Endodermal cell (in vitro differentiated cells): Measurements from ENCODE around the gene LMBR1. TPM values are rescaled to one million over a fixed set of nuclear protein-coding genes. Genes with fewer than 3 reads are reported as not detected.
"Not testable (repeated sequence)": the region's sequence is repeated elsewhere in the genome, so short reads cannot be mapped to it uniquely, and the experiment has no call there.

Experiments
- DNase-seq: peaks from one replicate; pipeline ENCODE4 v3.0.0-alpha.2; 2017
- H3K27ac ChIP-seq: 2 replicates; pipeline ENCODE4 v1.5.1; 2013; ENCODE audit warnings: mild to moderate bottlenecking, low read depth, low read length, moderate library complexity
- H3K27me3 ChIP-seq: 2 replicates; pipeline ENCODE4 v1.6.1; 2013; ENCODE audit warnings: mild to moderate bottlenecking, low read length, moderate library complexity; ENCODE audit not compliant: insufficient read depth, control insufficient read depth, poor library complexity, severe bottlenecking
- H3K36me3 ChIP-seq: 2 replicates; pipeline ENCODE4 v1.7.0; 2013; ENCODE audit warnings: mild to moderate bottlenecking, low read length, moderate library complexity; ENCODE audit not compliant: control insufficient read depth, insufficient read depth
- H3K4me1 ChIP-seq: one replicate; pipeline ENCODE4 v1.7.0; 2013; ENCODE audit warnings: low read length; ENCODE audit not compliant: control insufficient read depth, insufficient read depth
- H3K4me3 ChIP-seq: 2 replicates; pipeline ENCODE4 v1.5.1; 2013; ENCODE audit warnings: mild to moderate bottlenecking, low read length, moderate library complexity
- H3K9ac ChIP-seq: 2 replicates; pipeline ENCODE4 v1.6.1; 2013; ENCODE audit warnings: mild to moderate bottlenecking, low read length, moderate library complexity; ENCODE audit not compliant: poor library complexity, severe bottlenecking; ENCODE audit errors: extremely low read depth
- H3K9me3 ChIP-seq: 2 replicates; pipeline ENCODE4 v1.6.1; 2013; ENCODE audit warnings: mild to moderate bottlenecking, low read length, moderate library complexity; ENCODE audit not compliant: control insufficient read depth
- H3K27ac Mint-ChIP-seq: 2 replicates; pipeline ENCODE4 v1.8.0; 2020; ENCODE audit warnings: mixed read lengths
- H3K27me3 Mint-ChIP-seq: 2 replicates; pipeline ENCODE4 v1.8.0; 2021; ENCODE audit warnings: mild to moderate bottlenecking, mixed read lengths; ENCODE audit not compliant: insufficient read depth
- H3K36me3 Mint-ChIP-seq: 2 replicates; pipeline ENCODE4 v1.8.0; 2020; ENCODE audit warnings: low read depth, mixed read lengths
- H3K4me1 Mint-ChIP-seq: 2 replicates; pipeline ENCODE4 v1.8.0; 2020; ENCODE audit warnings: mixed read lengths
- H3K4me3 Mint-ChIP-seq: 2 replicates; pipeline ENCODE4 v1.8.0; 2020; ENCODE audit warnings: mild to moderate bottlenecking, moderate library complexity, mixed read lengths
- H3K9me3 Mint-ChIP-seq: 2 replicates; pipeline ENCODE4 v1.8.0; 2020; ENCODE audit warnings: mild to moderate bottlenecking, mixed read lengths
- WGBS, 2 experiments: methylation state at CpG; one replicate each; pipeline versions ENCODE4 v1.1.5 to v1.1.7; 2013; ENCODE audit warnings: missing lambda C conversion rate in 2 of 2, mixed read lengths in 1 of 2; ENCODE audit not compliant: insufficient coverage in 1 of 2, insufficient read length in 1 of 2; 5-methylcytosine and 5-hydroxymethylcytosine counted together
- total RNA-seq, 2 donors: library from RNA; stranded (reverse); fragmentation: NEBNext Ultra II Directional in 1 of 2; extraction: Animal tissue kit (Norgen Biotek cat#: 25700) in 1 of 2; gene quantifications; 2 replicates in 1 of 2; 3 replicates in 1 of 2; pipeline ENCODE4 v1.2.1, GENCODE V29; 2021
- TF ChIP-seq, protein P1 (sequence below): fragments of 200-600 bp; sonication (generic); conservative IDR thresholded peaks from 2 replicates; pipeline ENCODE4 v1.5.0; 2021; ENCODE audit warnings: antibody characterized with exemption, mild to moderate bottlenecking

Gene LMBR1
- total RNA-seq, 2 donors from 2014 or later = 80.9 to 88.3 TPM

DNA sequence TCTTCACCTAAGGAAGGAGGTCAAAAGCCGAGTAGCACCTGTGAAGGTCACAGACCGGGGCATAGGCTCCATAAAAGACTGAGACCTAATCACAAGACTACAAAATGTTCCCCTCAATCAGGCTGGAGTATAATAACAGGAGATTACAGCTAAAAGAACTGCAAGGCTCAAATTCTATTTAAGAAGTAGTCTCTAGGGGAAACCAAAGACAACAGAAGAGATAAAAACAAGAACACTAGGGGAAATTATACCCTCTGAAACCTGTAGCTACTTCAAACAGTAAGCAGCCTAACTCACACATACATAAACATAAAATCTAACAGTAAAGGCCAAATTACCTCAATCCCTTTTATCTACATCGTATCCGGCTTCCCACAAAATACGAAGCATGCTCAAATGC lies 38.3 kb downstream of the LMBR1 start:
- DNase-seq = no peak
- no peaks in the 10 kb centered on the region for H3K4me1 Mint-ChIP-seq

DNA sequence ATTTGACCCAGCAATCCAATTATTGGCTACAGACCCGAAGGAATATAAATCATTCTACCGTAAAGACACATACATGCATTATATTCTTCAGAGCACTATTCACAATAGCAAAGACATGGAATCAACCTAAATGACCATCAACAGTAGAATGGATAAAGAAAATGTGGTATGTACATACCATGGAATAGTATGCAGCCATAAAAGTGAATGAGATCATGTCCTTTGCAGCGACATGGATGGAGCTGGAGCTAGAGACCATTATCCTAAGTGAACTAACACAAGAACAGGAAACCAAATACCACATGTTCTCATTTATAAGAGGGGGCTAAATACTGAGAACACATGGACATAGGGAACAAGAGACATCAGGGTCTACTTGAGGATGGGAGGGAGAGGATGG lies 44.0 kb downstream of the LMBR1 start:
- peaks cover 8% of the 10 kb centered on the region for H3K4me1 Mint-ChIP-seq
- WGBS, 2 experiments = 100% methylated on average over 3 of the region's 3 CpGs; no CpG with 5 or more reads in 1 of the 2 experiments

More for the DNA sequence above, 38.3 kb downstream of the LMBR1 start:
- Histone ChIP-seq H3K4me3 (no peak overlapping the region), H3K27me3 (no peaks in the 10 kb centered on the region), H3K4me1 (no peaks in the 10 kb centered on the region), H3K9me3 (peaks cover 62% of the 10 kb centered on the region), H3K9ac (no peak overlapping the region), H3K36me3 (peaks cover 14% of the 10 kb centered on the region), H3K27ac (no peak overlapping the region)
- Mint-ChIP-seq H3K9me3 (peaks cover 71% of the 10 kb centered on the region), H3K27me3 (no peaks in the 10 kb centered on the region), H3K36me3 (peaks cover 58% of the 10 kb centered on the region), H3K4me3 (no peak overlapping the region), H3K27ac (no peak overlapping the region)
- WGBS, 2 experiments = 97 to 100% methylated on average over 1 to 5 of the region's 5 CpGs
- TF ChIP-seq, protein P1, sequence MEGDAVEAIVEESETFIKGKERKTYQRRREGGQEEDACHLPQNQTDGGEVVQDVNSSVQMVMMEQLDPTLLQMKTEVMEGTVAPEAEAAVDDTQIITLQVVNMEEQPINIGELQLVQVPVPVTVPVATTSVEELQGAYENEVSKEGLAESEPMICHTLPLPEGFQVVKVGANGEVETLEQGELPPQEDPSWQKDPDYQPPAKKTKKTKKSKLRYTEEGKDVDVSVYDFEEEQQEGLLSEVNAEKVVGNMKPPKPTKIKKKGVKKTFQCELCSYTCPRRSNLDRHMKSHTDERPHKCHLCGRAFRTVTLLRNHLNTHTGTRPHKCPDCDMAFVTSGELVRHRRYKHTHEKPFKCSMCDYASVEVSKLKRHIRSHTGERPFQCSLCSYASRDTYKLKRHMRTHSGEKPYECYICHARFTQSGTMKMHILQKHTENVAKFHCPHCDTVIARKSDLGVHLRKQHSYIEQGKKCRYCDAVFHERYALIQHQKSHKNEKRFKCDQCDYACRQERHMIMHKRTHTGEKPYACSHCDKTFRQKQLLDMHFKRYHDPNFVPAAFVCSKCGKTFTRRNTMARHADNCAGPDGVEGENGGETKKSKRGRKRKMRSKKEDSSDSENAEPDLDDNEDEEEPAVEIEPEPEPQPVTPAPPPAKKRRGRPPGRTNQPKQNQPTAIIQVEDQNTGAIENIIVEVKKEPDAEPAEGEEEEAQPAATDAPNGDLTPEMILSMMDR = no peak

DNA sequence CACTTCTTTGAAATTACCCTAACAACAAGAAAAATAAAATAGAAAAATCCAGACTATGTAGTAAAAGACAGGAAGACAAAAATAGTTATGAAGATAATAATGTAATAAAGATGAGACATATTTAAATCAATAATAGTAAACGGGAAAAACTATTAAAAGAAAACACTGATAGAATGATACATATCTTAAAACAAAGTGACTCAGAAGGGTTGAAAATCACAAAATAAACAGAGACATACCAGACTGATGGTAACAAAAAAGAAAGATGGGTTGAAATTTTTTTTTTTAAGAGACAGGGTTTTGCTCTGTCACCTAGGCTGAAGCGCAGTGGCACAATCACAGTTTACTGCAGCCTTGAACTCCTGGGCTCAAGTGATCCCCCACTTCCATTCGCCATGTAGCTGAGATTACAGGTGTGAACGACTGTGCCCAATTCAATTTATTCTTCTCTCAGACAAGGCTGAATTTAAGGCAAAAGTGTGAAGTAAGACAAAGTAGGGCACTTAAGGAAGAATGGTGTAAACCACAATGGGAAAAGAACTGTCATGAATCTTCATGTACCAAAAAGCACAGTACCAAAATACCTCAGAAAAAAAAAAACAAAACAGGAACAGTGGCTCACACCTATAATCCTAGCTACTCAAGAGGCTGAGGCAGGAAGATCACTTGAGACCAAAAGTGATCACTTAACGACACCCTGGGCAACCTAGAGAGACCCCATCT lies 47.4 kb downstream of the LMBR1 start:
- TF ChIP-seq, protein P1 = no peak
- Histone ChIP-seq H3K27me3 (no peaks in the 10 kb centered on the region), H3K9me3 (no peaks in the 10 kb centered on the region), H3K4me3 (no peak overlapping the region), H3K4me1 (no peaks in the 10 kb centered on the region), H3K9ac (no peak overlapping the region), H3K36me3 (no peaks in the 10 kb centered on the region), H3K27ac (no peak overlapping the region)
- H3K27me3 Mint-ChIP-seq = no peaks in the 10 kb centered on the region
- H3K27ac Mint-ChIP-seq = no peak overlapping the region
- WGBS, 2 experiments = 81 to 92% methylated on average over 3 to 4 of the region's 5 CpGs
- peaks cover 21% of the 10 kb centered on the region for H3K36me3 Mint-ChIP-seq
- peaks cover 8% of the 10 kb centered on the region for H3K4me1 Mint-ChIP-seq
- no peak for DNase-seq
- peaks cover 4% of the 10 kb centered on the region for H3K9me3 Mint-ChIP-seq
- H3K4me3 Mint-ChIP-seq = no peak overlapping the region

More for the DNA sequence above, 44.0 kb downstream of the LMBR1 start:
- Histone ChIP-seq H3K27ac (no peak overlapping the region), H3K27me3 (no peaks in the 10 kb centered on the region), H3K9me3 (peaks cover 8% of the 10 kb centered on the region), H3K9ac (no peak overlapping the region), H3K36me3 (no peaks in the 10 kb centered on the region), H3K4me3 (no peak overlapping the region), H3K4me1 (no peaks in the 10 kb centered on the region)
- Mint-ChIP-seq H3K4me3 (no peak overlapping the region), H3K9me3 (peaks cover 17% of the 10 kb centered on the region), H3K36me3 (peaks cover 32% of the 10 kb centered on the region), H3K27me3 (no peaks in the 10 kb centered on the region), H3K27ac (no peak overlapping the region)
- TF ChIP-seq, protein P1 = no peak
- DNase-seq = no peak

DNA sequence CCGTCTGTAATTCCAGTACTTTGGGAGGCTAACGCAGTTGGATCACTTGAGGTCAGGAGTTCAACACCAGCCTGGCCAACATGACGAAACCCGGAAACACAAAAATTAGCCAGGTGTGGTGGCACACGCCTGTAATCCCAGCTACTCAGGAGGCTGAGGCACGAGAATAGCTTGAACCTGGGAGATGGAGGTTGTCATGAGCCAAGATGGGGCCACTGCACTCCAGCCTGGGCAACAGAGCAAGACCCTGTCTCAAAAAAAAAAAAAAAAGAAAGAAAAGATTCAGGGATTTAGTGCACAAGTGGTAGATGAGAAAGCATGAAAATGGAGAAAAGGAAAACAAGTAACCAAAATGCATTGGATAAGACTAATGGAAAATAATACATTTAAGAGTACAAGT lies 49.4 kb downstream of the LMBR1 start:
- not testable (repeated sequence) for H3K9me3 ChIP-seq, H3K9me3 Mint-ChIP-seq, H3K27me3 Mint-ChIP-seq, DNase-seq, H3K27ac Mint-ChIP-seq, H3K27me3 ChIP-seq, H3K9ac ChIP-seq, H3K27ac ChIP-seq, H3K4me1 ChIP-seq, H3K36me3 ChIP-seq, H3K4me3 Mint-ChIP-seq, H3K4me3 ChIP-seq
- H3K4me1 Mint-ChIP-seq = peaks cover 10% of the 10 kb centered on the region
- 89 to 98% methylated on average over 6 of the region's 6 CpGs for WGBS, 2 experiments
- peaks cover 11% of the 10 kb centered on the region for H3K36me3 Mint-ChIP-seq
